ENCODE measurements around the gene FYB1.
"Not testable (repeated sequence)": the region's sequence is repeated elsewhere in the genome, so short reads cannot be mapped to it uniquely, and the experiment has no call there.

The FYB1 gene
- total RNA-seq, result 495 to 629 reads per million in 2 donors

GRCh38 chr5:39219437-39219836, at the start of gene FYB1:
TSS of gene FYB1 (minus strand) at chr5:39219563. CDS start at chr5:39202960, 16,603 bp downstream.
- DNase-seq, result no peak

- no peak for DNase-seq
These were observed 47.8 kb upstream of the FYB1 start for GRCh38 chr5:39267186-39267585.

GRCh38 chr5:39266442-39266841, 47.1 kb upstream of the FYB1 start:
- DNase-seq, result no peak

GRCh38 chr5:39264528-39264927, 45.2 kb upstream of the FYB1 start:
- peak in 1 of 5 experiments; percentile 80 for DNase-seq

GRCh38 chr5:39262981-39263380, 43.6 kb upstream of the FYB1 start:
- no peak for DNase-seq

GRCh38 chr5:39260095-39260494, 40.7 kb upstream of the FYB1 start:
- DNase-seq, result no peak

GRCh38 chr5:39257554-39257953, 38.2 kb upstream of the FYB1 start:
- no peak for DNase-seq

GRCh38 chr5:39256477-39257235, 37.3 kb upstream of the FYB1 start:
- peak in 1 of 5 experiments; percentile 31 for DNase-seq

GRCh38 chr5:39255406-39255805, 36.0 kb upstream of the FYB1 start:
- DNase-seq, result no peak

- DNase-seq, result no peak
These were observed 35.3 kb upstream of the FYB1 start for GRCh38 chr5:39254671-39255070.

GRCh38 chr5:39253196-39253595, 33.8 kb upstream of the FYB1 start:
- DNase-seq, result no peak

- peak in 1 of 5 experiments; percentile 13 for DNase-seq
These were observed 30.4 kb upstream of the FYB1 start for GRCh38 chr5:39249564-39250274.

GRCh38 chr5:39249069-39249468, 29.7 kb upstream of the FYB1 start:
- no peak for DNase-seq

GRCh38 chr5:39240750-39241149, 21.4 kb upstream of the FYB1 start:
- DNase-seq, result no peak

- DNase-seq, result no peak
These were observed 19.2 kb upstream of the FYB1 start for GRCh38 chr5:39238366-39239105.

- DNase-seq, result no peak
These were observed 17.4 kb upstream of the FYB1 start for GRCh38 chr5:39236718-39237117.

GRCh38 chr5:39235648-39236047, 16.3 kb upstream of the FYB1 start:
- no peak for DNase-seq

- not testable (repeated sequence) for DNase-seq
These were observed 15.1 kb upstream of the FYB1 start for GRCh38 chr5:39234494-39234893.

GRCh38 chr5:39233783-39234182, 14.4 kb upstream of the FYB1 start:
- DNase-seq, result no peak

GRCh38 chr5:39231705-39232525, 12.6 kb upstream of the FYB1 start:
- peak in 1 of 5 experiments; percentile 70 for DNase-seq

- DNase-seq, result no peak
These were observed 9.2 kb upstream of the FYB1 start for GRCh38 chr5:39228596-39228995.

- DNase-seq, result no peak
These were observed 7.2 kb upstream of the FYB1 start for GRCh38 chr5:39226558-39226957.

GRCh38 chr5:39226100-39226451, 6.7 kb upstream of the FYB1 start:
- DNase-seq, result no peak
